Liver (tissue), 9 donors: Measurements from ENCODE around the gene TNFRSF21. TPM values are rescaled to one million over a fixed set of nuclear protein-coding genes. Genes with fewer than 3 reads are reported as not detected.

ENCODE experiments used
- DNase-seq: peaks from one replicate; pipeline ENCODE4 v3.0.0-alpha.2; 2017; ENCODE audit warnings: low spot score
- H3K27ac ChIP-seq, 2 donors: one replicate each; pipeline ENCODE4 v1.7.0; 2013; ENCODE audit warnings: inconsistent platforms in 2 of 2, low read length in 2 of 2, control low read depth in 1 of 2, low read depth in 1 of 2, mild to moderate bottlenecking in 1 of 2
- H3K27me3 ChIP-seq, 4 donors: one replicate each; pipeline versions ENCODE4 v1.6.1 to v1.7.0; 2013; ENCODE audit warnings: low read length in 3 of 4, inconsistent platforms in 1 of 4, mild to moderate bottlenecking in 1 of 4, moderate library complexity in 1 of 4; ENCODE audit not compliant: control insufficient read depth in 4 of 4, insufficient read depth in 4 of 4
- H3K36me3 ChIP-seq, 4 donors: one replicate each; pipeline versions ENCODE4 v1.6.1 to v1.7.0; 2013; ENCODE audit warnings: low read length in 3 of 4, mild to moderate bottlenecking in 3 of 4, low read depth in 1 of 4, moderate library complexity in 1 of 4; ENCODE audit not compliant: control insufficient read depth in 4 of 4, insufficient read depth in 3 of 4
- H3K4me1 ChIP-seq, 4 donors: one replicate each; pipeline versions ENCODE4 v1.6.1 to v1.7.0; 2013; ENCODE audit warnings: low read length in 3 of 4, mild to moderate bottlenecking in 3 of 4, moderate library complexity in 1 of 4; ENCODE audit not compliant: control insufficient read depth in 4 of 4, insufficient read depth in 4 of 4
- H3K4me3 ChIP-seq, 3 donors: one replicate each; pipeline versions ENCODE4 v1.6.1 to v1.7.0; 2013; ENCODE audit warnings: low read length in 3 of 3, control low read depth in 1 of 3, low read depth in 1 of 3, mild to moderate bottlenecking in 1 of 3
- H3K9ac ChIP-seq, 2 donors: one replicate each; pipeline ENCODE4 v1.7.0; 2013; ENCODE audit warnings: low read length in 2 of 2, mild to moderate bottlenecking in 2 of 2, moderate library complexity in 2 of 2, control low read depth in 1 of 2, low read depth in 1 of 2
- H3K9me3 ChIP-seq, 4 donors: one replicate each; pipeline versions ENCODE4 v1.6.1 to v1.7.0; 2013; ENCODE audit warnings: low read length in 3 of 4; ENCODE audit not compliant: control insufficient read depth in 4 of 4
- CTCF ChIP-seq: fragments of 150-350 bp; IDR thresholded peaks from 2 replicates; pipeline ENCODE4 v1.5.1; 2017; ENCODE audit warnings: improper control_type of control experiment, low read depth, low read length; ENCODE audit not compliant: missing input control
- EGR1 ChIP-seq, 2 donors: IDR thresholded peaks; 2 replicates each; pipeline ENCODE4 v1.6.1; 2016 to 2018; ENCODE audit warnings: antibody characterized with exemption in 2 of 2, low read depth in 2 of 2
- FOXA1 ChIP-seq: IDR thresholded peaks from 2 replicates; pipeline ENCODE4 v1.6.1; 2016; ENCODE audit warnings: antibody characterized with exemption
- FOXA2 ChIP-seq: IDR thresholded peaks from 2 replicates; pipeline ENCODE4 v1.6.1; 2016; ENCODE audit warnings: antibody characterized with exemption
- GABPA ChIP-seq, 2 donors: IDR thresholded peaks in 1 of 2; conservative IDR thresholded peaks in 1 of 2; 2 replicates each; pipeline ENCODE4 v1.6.1; 2016; ENCODE audit warnings: antibody characterized with exemption in 2 of 2, mild to moderate bottlenecking in 1 of 2, moderate library complexity in 1 of 2
- HNF4A ChIP-seq, 2 donors: conservative IDR thresholded peaks; 2 replicates each; pipeline ENCODE4 v1.6.1; 2016; ENCODE audit warnings: antibody characterized with exemption in 2 of 2, mild to moderate bottlenecking in 2 of 2
- HNF4G ChIP-seq: IDR thresholded peaks from 2 replicates; pipeline ENCODE4 v1.6.1; 2016; ENCODE audit warnings: antibody characterized with exemption
- NR2F2 ChIP-seq: IDR thresholded peaks from 2 replicates; pipeline ENCODE4 v1.6.1; 2016; ENCODE audit warnings: antibody characterized with exemption
- RAD21 ChIP-seq, 2 donors: IDR thresholded peaks; 2 replicates each; pipeline ENCODE4 v1.6.1; 2016; ENCODE audit warnings: antibody characterized with exemption in 2 of 2, mild to moderate bottlenecking in 2 of 2
- RXRA ChIP-seq, 2 donors: IDR thresholded peaks; 2 replicates each; pipeline ENCODE4 v1.6.1; 2017 to 2018; ENCODE audit warnings: antibody characterized with exemption in 2 of 2, mild to moderate bottlenecking in 1 of 2
- SP1 ChIP-seq: IDR thresholded peaks from 2 replicates; pipeline ENCODE4 v1.6.1; 2018; ENCODE audit warnings: antibody characterized with exemption, mild to moderate bottlenecking
- TAF1 ChIP-seq: conservative IDR thresholded peaks from 2 replicates; pipeline ENCODE4 v1.6.1; 2016; ENCODE audit warnings: antibody characterized with exemption, mild to moderate bottlenecking
- ZBTB33 ChIP-seq: IDR thresholded peaks from 2 replicates; pipeline ENCODE4 v1.6.1; 2016; ENCODE audit warnings: antibody characterized with exemption
- WGBS: extraction: QIAGEN DNeasy Blood & Tissue Kit; methylation state at CpG from one replicate; pipeline ENCODE4 v1.1.7; 2013; 5-methylcytosine and 5-hydroxymethylcytosine counted together
- polyA plus RNA-seq, 2 donors: library from polyadenylated mRNA; stranded (reverse) in 1 of 2; unstranded in 1 of 2; fragments of 200-250 nt in 1 of 2; fragments of >200 nt in 1 of 2; fragmentation: Nextera tagmentation in 1 of 2; extraction: Ambion mirVana in 1 of 2; gene quantifications; one replicate each; pipeline versions ENCODE4 v1.2.1 to v1.2.3, GENCODE V29; 2013 to 2015
- total RNA-seq, 2 donors: library from RNA; depleted of rRNA; stranded (reverse); fragments of >200 nt; gene quantifications; one replicate each; pipeline ENCODE4 v1.2.3, GENCODE V29; 2014
- TF ChIP-seq, protein P1 (sequence below): IDR thresholded peaks from 2 replicates; pipeline ENCODE4 v1.6.1; 2016; ENCODE audit warnings: antibody characterized with exemption
- TF ChIP-seq, protein P2 (sequence below): IDR thresholded peaks from 2 replicates; pipeline ENCODE4 v1.6.1; 2016; ENCODE audit warnings: antibody characterized with exemption
- TF ChIP-seq, protein P3 (sequence below): IDR thresholded peaks from 2 replicates; pipeline ENCODE4 v1.6.1; 2016; ENCODE audit warnings: antibody characterized with exemption, mild to moderate bottlenecking
- donor health status: healthy.
- donor health status: healthy.
- donor health status: healthy.
- donor health status: healthy.
- donor health status: healthy.

Gene TNFRSF21
- total and polyA plus RNA-seq, 4 donors = 2.1 to 3.2 (median 2.9) TPM

- H3K9me3 ChIP-seq = no peaks in the 10 kb centered on the region
- H3K27ac ChIP-seq = no peak overlapping the region
- no peak overlapping the region for H3K4me3 ChIP-seq
- TF ChIP-seq RAD21 (IDR thresholded peaks at IDR 0.05) (no peak), HNF4A (conservative IDR thresholded peaks at IDR 0.05) (no peak), EGR1 (IDR thresholded peaks at IDR 0.05; ENCODE audit: low read depth in 2 of 2) (no peak), GABPA (IDR thresholded peaks at IDR 0.05 in 1 of 2, conservative IDR thresholded peaks at IDR 0.05 in 1 of 2) (no peak), SP1 (no peak), TAF1 (no peak), FOXA2 (no peak), FOXA1 (no peak), RXRA (IDR thresholded peaks at IDR 0.05) (no peak), HNF4G (no peak), NR2F2 (no peak), CTCF (no peak), ZBTB33 (no peak)
- TF ChIP-seq, protein P1, sequence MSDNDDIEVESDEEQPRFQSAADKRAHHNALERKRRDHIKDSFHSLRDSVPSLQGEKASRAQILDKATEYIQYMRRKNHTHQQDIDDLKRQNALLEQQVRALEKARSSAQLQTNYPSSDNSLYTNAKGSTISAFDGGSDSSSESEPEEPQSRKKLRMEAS = no peak
- TF ChIP-seq, protein P2, sequence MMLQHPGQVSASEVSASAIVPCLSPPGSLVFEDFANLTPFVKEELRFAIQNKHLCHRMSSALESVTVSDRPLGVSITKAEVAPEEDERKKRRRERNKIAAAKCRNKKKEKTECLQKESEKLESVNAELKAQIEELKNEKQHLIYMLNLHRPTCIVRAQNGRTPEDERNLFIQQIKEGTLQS = no peak
- DNase-seq = no peak
- 75% methylated on average over 4 of the region's 4 CpGs for WGBS
- no peaks in the 10 kb centered on the region for H3K4me1 ChIP-seq
- no peaks in the 10 kb centered on the region for H3K36me3 ChIP-seq
- no peaks in the 10 kb centered on the region for H3K27me3 ChIP-seq
- H3K9ac ChIP-seq = no peak overlapping the region
Observed at GRCh38 chr6:47343600-47343999, 33.9 kb upstream of the TNFRSF21 start.

GRCh38 chr6:47342824-47343223, 33.1 kb upstream of the TNFRSF21 start:
- Histone ChIP-seq H3K4me1 (no peaks in the 10 kb centered on the region), H3K36me3 (no peaks in the 10 kb centered on the region), H3K4me3 (no peak overlapping the region), H3K9me3 (no peaks in the 10 kb centered on the region), H3K27ac (no peak overlapping the region), H3K9ac (no peak overlapping the region), H3K27me3 (no peaks in the 10 kb centered on the region)
- no peak for TF ChIP-seq CTCF
- TF ChIP-seq, protein P3, sequence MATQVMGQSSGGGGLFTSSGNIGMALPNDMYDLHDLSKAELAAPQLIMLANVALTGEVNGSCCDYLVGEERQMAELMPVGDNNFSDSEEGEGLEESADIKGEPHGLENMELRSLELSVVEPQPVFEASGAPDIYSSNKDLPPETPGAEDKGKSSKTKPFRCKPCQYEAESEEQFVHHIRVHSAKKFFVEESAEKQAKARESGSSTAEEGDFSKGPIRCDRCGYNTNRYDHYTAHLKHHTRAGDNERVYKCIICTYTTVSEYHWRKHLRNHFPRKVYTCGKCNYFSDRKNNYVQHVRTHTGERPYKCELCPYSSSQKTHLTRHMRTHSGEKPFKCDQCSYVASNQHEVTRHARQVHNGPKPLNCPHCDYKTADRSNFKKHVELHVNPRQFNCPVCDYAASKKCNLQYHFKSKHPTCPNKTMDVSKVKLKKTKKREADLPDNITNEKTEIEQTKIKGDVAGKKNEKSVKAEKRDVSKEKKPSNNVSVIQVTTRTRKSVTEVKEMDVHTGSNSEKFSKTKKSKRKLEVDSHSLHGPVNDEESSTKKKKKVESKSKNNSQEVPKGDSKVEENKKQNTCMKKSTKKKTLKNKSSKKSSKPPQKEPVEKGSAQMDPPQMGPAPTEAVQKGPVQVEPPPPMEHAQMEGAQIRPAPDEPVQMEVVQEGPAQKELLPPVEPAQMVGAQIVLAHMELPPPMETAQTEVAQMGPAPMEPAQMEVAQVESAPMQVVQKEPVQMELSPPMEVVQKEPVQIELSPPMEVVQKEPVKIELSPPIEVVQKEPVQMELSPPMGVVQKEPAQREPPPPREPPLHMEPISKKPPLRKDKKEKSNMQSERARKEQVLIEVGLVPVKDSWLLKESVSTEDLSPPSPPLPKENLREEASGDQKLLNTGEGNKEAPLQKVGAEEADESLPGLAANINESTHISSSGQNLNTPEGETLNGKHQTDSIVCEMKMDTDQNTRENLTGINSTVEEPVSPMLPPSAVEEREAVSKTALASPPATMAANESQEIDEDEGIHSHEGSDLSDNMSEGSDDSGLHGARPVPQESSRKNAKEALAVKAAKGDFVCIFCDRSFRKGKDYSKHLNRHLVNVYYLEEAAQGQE = no peak
- TF ChIP-seq, protein P1 = no peak
- TF ChIP-seq TAF1 = no peak
- WGBS = 89% methylated on average over 8 of the region's 8 CpGs
- DNase-seq = no peak
